Erythroblast (primary cell): ENCODE results near the gene KCNQ2.
A peak's percentile ranks its signal among the peaks of the same experiment; 100 is the strongest.

Source experiments
- DNase-seq, 2 experiments: peaks; one replicate each; lab custom pipeline; 2025; lab: John Stamatoyannopoulos, UW
- GATA1 ChIP-seq: IDR thresholded peaks from 2 replicates; pipeline ENCODE4 v1.6.1; 2011; ENCODE audit warnings: low read depth, mild to moderate bottlenecking, control low read depth, low read length, moderate library complexity
- POLR2A ChIP-seq: IDR thresholded peaks from 2 replicates; pipeline ENCODE4 v1.6.1; 2011; ENCODE audit warnings: mild to moderate bottlenecking, low read length

The KCNQ2 gene

GRCh38 chr20:63366390-63367365 is 105.8 kb downstream of the KCNQ2 start:
- DNase-seq: no peak
- TF ChIP-seq GATA1 (no peak), POLR2A (no peak)

GRCh38 chr20:63365601-63366389 is 106.7 kb downstream of the KCNQ2 start:
- DNase-seq: no peak
- no peak for TF ChIP-seq POLR2A
- TF ChIP-seq GATA1: no peak

DNA sequence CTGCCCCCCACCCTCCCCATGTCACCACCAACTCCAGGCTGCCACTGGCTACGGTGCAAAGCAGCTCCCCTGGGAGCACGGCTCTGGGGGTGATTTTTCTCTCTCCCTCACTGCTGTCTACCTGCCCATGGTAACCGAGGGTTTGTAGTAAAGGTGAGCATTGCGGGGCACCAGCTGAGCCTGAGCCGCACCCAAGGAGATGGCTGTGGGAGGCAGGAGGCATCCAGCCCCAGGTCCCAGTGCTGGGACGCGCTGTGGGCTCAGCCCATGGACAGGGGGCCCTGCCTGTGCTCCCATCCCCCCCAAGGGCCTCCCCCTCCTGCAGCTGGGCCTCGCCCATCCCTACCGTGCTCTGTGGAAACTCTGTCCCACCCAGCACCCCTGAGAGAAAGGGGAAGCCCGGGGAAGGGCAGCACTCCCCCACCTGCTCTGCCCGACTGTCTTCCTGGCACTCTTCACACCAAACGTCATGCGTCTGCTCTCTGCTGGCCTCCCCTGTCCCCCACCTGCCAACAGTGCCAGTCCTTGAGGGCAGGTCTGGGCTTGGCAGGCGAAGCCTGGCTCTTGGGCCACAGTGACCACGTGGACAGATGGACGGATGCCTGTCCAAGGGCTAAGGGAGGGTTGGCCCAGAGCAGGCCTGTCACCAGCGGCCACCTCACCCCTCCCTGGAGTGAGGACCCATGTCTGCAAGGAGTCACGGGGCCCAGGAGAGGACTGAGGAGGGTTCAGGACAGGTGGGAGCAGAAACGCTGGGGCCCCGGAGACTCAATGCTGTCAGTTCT is 107.5 kb downstream of the KCNQ2 start:
- TF ChIP-seq GATA1 (no peak), POLR2A (no peak)

GRCh38 chr20:63363981-63364561 is 108.4 kb downstream of the KCNQ2 start:
- no peak for DNase-seq
- no peak for TF ChIP-seq POLR2A
- TF ChIP-seq GATA1: no peak

More for the DNA sequence above, 107.5 kb downstream of the KCNQ2 start:
- DNase-seq: no peak

GRCh38 chr20:63363013-63363957 is 109.2 kb downstream of the KCNQ2 start:
- TF ChIP-seq GATA1: no peak
- no peak for TF ChIP-seq POLR2A
- no peak for DNase-seq

- no peak for TF ChIP-seq GATA1
- TF ChIP-seq POLR2A: no peak
- DNase-seq: no peak
Measured at GRCh38 chr20:63362436-63363009, 109.9 kb downstream of the KCNQ2 start.

DNA sequence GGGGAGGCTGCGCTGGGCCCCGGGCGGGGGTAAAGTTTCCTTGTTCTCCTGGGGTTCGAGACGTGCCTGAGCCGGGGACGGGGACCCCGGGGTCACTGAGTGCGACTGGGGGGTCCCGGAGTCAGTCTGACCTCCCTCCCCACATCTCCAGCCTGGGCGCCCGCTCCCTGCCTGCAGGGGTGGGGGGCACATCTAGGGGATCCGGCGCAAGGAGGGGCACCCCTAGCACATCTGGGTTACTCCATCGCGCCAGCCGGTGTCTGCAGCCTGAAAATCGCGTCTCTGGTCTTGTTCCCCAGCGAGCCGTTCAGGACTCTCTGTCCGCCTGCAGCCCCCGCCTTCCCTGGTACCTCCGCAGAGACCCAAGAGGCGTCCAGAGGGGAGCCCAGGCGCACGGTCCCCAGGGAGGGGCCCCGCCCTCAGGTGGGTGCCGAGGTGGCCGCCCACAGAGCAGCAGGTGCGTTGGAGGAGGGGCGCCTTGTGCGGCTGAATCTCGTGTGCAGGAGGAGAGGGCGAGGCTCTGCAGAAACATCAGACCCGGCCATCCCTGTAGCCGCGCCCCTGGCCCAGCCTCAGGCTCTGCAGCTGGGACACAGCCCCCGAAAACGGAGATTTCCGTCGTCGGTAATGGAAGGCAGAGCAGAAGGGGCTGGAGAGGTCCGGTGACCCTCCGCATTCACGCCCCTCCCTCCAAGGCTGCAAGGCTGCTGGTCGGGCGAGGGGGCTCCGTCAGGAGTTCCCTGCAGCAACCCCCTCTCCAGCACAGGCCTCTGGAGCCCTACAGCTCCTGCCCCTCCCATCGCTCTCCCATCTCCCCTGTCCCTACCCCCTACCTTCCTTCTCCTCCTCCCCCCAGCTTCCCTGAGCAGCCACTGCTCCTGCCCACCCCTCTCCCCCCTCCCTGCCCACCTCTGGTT is 110.7 kb downstream of the KCNQ2 start:
- peak in 1 of 2 experiments; percentile 40 for DNase-seq

GRCh38 chr20:63360850-63361518 is 111.5 kb downstream of the KCNQ2 start, which contains the start of gene CHRNA4:
Gene CHRNA4, minus strand, starts transcription at chr20:63361349. Its CDS starts 184 bp downstream, at chr20:63361165.
- TF ChIP-seq GATA1 (no peak), POLR2A (no peak)
- peak; percentile 15 to 40 for DNase-seq

More for the DNA sequence above, 110.7 kb downstream of the KCNQ2 start:
- TF ChIP-seq POLR2A (no peak), GATA1 (no peak)

GRCh38 chr20:63359937-63360849 is 112.3 kb downstream of the KCNQ2 start:
- TF ChIP-seq POLR2A: no peak
- no peak for TF ChIP-seq GATA1
- DNase-seq: no peak
